ENCODE measurements around the gene GUCA1C. TPM values are rescaled to one million over a fixed set of nuclear protein-coding genes. Genes with fewer than 3 reads are reported as not detected.

The GUCA1C gene, protein sequence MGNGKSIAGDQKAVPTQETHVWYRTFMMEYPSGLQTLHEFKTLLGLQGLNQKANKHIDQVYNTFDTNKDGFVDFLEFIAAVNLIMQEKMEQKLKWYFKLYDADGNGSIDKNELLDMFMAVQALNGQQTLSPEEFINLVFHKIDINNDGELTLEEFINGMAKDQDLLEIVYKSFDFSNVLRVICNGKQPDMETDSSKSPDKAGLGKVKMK
- not detected for total RNA-seq
- polyA plus RNA-seq (ENCODE audit: insufficient read depth in 1 of 8, insufficient read length in 8 of 8, low replicate concordance in 1 of 8): not detected
- long read RNA-seq, donor 1: 0 reads
- long read RNA-seq, donor 2: 0 reads
- long read RNA-seq, donor 3: 0 reads
- long read RNA-seq, donor 4: 0 reads
- long read RNA-seq, donor 5: 0 reads
- long read RNA-seq, donor 6: 0 reads
- long read RNA-seq, donor 7: 0 reads
- long read RNA-seq, donor 8: 0 reads
- long read RNA-seq, donor 9: 0 reads
- long read RNA-seq, donor 10: 0 reads
- long read RNA-seq, donor 11: 0 reads

DNA sequence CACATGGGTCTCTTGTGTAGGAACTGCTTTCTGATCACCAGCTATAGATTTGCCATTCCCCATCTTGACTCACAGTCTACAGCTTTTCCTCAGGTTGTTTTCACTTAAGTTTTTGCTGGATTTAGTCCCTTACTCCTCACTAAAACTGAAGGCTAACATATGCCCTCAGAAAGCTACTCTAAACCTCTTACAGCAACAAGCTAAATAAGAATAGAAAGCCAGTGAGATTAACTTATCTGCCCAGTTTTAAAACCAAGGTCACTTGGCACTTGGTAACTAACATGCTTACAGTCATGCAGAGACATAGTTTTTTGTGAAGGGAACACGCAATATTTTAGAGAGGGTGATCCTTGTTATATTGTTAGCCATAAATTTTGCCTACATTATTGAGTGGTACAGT lies at the start of gene GUCA1C:
TSS of gene GUCA1C (minus strand) at position 180 of the 400 bp plus-strand sequence. CDS start at position 63, 117 bp downstream.
- H3K4me3 ChIP-seq (ENCODE audit: low read length): no peak within 1 kb of the TSS
- no CpG with 5 or more reads among the region's 1 CpG for WGBS (ENCODE audit: insufficient coverage)
- H3K27ac ChIP-seq (ENCODE audit: low read length): no peak within 1 kb of the TSS

DNA sequence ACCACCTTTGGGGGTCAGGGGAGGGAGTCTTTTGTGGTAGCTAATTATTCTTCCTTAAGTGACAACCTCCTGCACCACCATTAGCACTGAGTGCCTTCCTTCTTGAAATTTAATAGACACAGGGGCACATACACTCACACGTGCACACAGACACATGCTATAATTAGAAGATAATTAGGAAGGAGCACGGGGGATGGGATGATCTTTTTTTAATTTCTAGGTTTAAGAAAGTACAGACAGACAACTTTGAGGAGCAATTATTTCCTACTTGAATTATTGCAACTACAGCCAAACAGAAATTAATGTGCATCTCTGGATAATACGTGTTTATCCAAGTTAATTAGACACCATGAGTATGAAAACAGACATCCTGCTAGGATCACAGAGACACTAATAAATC lies 44.8 kb upstream of the GUCA1C start:
- H3K36me3 ChIP-seq (ENCODE audit: control insufficient read depth, insufficient read depth, low read length): no peaks in the 10 kb centered on the region
- DNase-seq: no peak
- H3K27ac ChIP-seq (ENCODE audit: low read length): no peak overlapping the region

More for the DNA sequence above, at the start of gene GUCA1C:
- no peak for DNase-seq
- Histone ChIP-seq H3K9me3 (replicated peaks; ENCODE audit: control insufficient read depth, low read depth, low read length) (no peaks in the 10 kb centered on the region), H3K36me3 (ENCODE audit: control insufficient read depth, insufficient read depth, low read length) (no peaks in the 10 kb centered on the region), H3K4me1 (ENCODE audit: control insufficient read depth, insufficient read depth, low read length) (no peaks in the 10 kb centered on the region), H3K27me3 (ENCODE audit: control insufficient read depth, insufficient read depth, low read length) (no peaks in the 10 kb centered on the region)

DNA sequence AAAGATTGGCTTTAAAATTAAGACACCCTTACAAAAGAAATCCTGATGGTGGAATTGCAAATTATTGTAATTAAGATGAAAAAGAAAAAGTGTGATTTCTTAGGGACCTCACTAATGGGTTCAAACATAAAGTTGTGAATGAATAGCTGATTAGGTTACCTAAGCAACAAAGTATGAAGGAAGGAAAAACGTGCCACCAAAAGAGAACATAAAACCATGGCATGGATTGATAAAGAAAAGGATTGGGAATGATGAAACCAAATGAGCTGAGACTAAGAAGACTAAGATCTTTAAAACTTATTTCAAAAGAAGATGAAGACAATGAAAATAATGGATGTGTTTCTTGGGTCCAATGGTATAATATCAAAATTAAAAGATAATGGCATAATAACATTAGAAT lies 32.2 kb upstream of the GUCA1C start:
- Histone ChIP-seq H3K9me3 (replicated peaks; ENCODE audit: control insufficient read depth, low read depth, low read length) (no peaks in the 10 kb centered on the region), H3K36me3 (ENCODE audit: control insufficient read depth, insufficient read depth, low read length) (no peaks in the 10 kb centered on the region), H3K4me3 (ENCODE audit: low read length) (no peak overlapping the region), H3K4me1 (ENCODE audit: control insufficient read depth, insufficient read depth, low read length) (no peaks in the 10 kb centered on the region), H3K27ac (ENCODE audit: low read length) (no peak overlapping the region), H3K27me3 (ENCODE audit: control insufficient read depth, insufficient read depth, low read length) (peaks cover 2% of the 10 kb centered on the region)
- DNase-seq: no peak
- WGBS (ENCODE audit: insufficient coverage): no CpG with 5 or more reads among the region's 1 CpG

More for the DNA sequence above, 44.8 kb upstream of the GUCA1C start:
- H3K9me3 ChIP-seq (replicated peaks; ENCODE audit: control insufficient read depth, low read depth, low read length): no peaks in the 10 kb centered on the region
- no peaks in the 10 kb centered on the region for H3K4me1 ChIP-seq (ENCODE audit: control insufficient read depth, insufficient read depth, low read length)
- WGBS (ENCODE audit: insufficient coverage): no CpG with 5 or more reads among the region's 3 CpGs
- no peak overlapping the region for H3K4me3 ChIP-seq (ENCODE audit: low read length)
- no peaks in the 10 kb centered on the region for H3K27me3 ChIP-seq (ENCODE audit: control insufficient read depth, insufficient read depth, low read length)

DNA sequence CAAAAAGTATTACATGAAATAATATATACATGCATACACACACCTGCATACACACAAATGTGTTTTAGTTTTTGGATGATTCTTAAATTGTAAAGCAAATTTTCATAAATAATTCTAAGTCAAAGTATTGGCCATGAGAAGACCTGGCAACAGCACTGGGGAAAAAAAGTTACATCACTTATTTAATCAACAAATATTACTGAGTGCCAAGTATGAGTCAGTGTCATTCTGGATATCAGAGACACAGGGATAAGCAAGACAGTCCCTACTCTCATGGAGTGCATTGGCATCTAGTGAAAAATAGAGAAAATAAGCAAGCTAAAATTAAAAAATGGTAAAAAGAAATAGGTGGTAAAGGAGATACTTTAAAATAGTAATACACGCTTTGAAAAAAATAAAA lies 29.4 kb upstream of the GUCA1C start:
- Histone ChIP-seq H3K4me1 (ENCODE audit: control insufficient read depth, insufficient read depth, low read length) (no peaks in the 10 kb centered on the region), H3K27ac (ENCODE audit: low read length) (no peak overlapping the region), H3K27me3 (ENCODE audit: control insufficient read depth, insufficient read depth, low read length) (peaks cover 2% of the 10 kb centered on the region), H3K36me3 (ENCODE audit: control insufficient read depth, insufficient read depth, low read length) (no peaks in the 10 kb centered on the region), H3K4me3 (ENCODE audit: low read length) (no peak overlapping the region), H3K9me3 (replicated peaks; ENCODE audit: control insufficient read depth, low read depth, low read length) (no peaks in the 10 kb centered on the region)
- 89% methylated on average over 1 of the region's 1 CpG for WGBS (ENCODE audit: insufficient coverage)
- no peak for DNase-seq

DNA sequence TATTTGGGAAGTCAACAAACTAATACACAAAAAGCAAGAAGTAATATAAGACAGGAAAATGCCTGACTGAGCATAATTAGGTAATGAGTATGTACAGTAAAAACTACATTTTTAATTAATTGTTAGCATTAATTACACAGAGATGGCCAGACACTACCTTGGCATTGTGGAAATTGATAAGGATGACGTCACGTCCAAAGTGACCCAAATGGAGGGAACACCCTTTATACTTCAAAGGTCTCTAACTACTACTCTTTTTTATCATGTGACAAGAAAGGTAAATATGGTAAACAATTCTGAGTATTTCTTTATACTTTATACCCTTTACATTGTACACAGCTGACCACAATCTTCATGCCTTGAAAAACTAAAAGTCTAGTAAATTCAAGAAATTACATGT lies 22.4 kb upstream of the GUCA1C start:
- Histone ChIP-seq H3K9me3 (replicated peaks; ENCODE audit: control insufficient read depth, low read depth, low read length) (no peaks in the 10 kb centered on the region), H3K27me3 (ENCODE audit: control insufficient read depth, insufficient read depth, low read length) (no peaks in the 10 kb centered on the region), H3K4me3 (ENCODE audit: low read length) (no peak overlapping the region), H3K36me3 (ENCODE audit: control insufficient read depth, insufficient read depth, low read length) (no peaks in the 10 kb centered on the region), H3K27ac (ENCODE audit: low read length) (no peak overlapping the region), H3K4me1 (ENCODE audit: control insufficient read depth, insufficient read depth, low read length) (no peaks in the 10 kb centered on the region)
- no peak for DNase-seq
- no CpG with 5 or more reads among the region's 2 CpGs for WGBS (ENCODE audit: insufficient coverage)

DNA sequence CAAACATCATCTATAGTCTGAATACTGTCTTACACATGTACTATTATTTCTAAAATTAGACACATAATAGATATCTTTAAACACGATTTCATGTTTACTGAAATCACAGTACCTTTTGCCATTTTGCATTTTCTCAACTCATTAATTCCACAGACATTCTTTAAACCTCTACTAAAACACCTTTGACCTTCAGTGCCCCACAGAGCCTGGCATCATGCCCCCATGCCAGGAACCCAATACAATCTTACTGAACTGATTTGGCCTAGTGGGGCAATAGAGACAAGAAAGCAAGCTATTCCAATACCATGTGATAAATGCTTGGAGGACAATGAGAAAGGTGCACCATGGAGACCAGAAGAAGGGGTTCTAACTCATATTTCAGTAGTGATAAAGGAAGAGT lies 19.3 kb upstream of the GUCA1C start:
- no peaks in the 10 kb centered on the region for H3K4me1 ChIP-seq (ENCODE audit: control insufficient read depth, insufficient read depth, low read length)
- no peaks in the 10 kb centered on the region for H3K27me3 ChIP-seq (ENCODE audit: control insufficient read depth, insufficient read depth, low read length)
- H3K27ac ChIP-seq (ENCODE audit: low read length): no peak overlapping the region
- H3K9me3 ChIP-seq (replicated peaks; ENCODE audit: control insufficient read depth, low read depth, low read length): no peaks in the 10 kb centered on the region
- DNase-seq: no peak
- WGBS (ENCODE audit: insufficient coverage): 100% methylated on average over 1 of the region's 1 CpG
- H3K36me3 ChIP-seq (ENCODE audit: control insufficient read depth, insufficient read depth, low read length): no peaks in the 10 kb centered on the region
- no peak overlapping the region for H3K4me3 ChIP-seq (ENCODE audit: low read length)

DNA sequence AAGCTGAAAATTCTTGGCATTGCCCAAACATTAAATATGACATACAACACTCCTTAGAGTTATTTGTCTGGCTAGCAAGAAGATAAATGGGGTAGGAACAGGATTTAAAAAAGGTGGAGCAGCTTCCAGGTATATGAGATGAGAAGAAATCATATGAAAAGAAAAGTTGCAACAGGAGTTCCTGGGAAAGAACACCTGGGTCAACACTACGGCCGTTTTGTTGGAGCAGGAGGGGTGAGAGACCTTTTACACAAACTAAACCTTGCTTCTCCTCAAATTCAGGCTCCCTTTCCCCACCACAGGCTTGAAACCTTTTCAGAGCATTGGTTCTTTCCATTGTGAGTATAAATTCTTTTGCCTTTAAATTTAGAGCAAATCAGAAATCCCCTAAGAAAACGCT lies 18.8 kb upstream of the GUCA1C start:
- Histone ChIP-seq H3K9me3 (replicated peaks; ENCODE audit: control insufficient read depth, low read depth, low read length) (no peaks in the 10 kb centered on the region), H3K27me3 (ENCODE audit: control insufficient read depth, insufficient read depth, low read length) (no peaks in the 10 kb centered on the region), H3K27ac (ENCODE audit: low read length) (no peak overlapping the region), H3K4me1 (ENCODE audit: control insufficient read depth, insufficient read depth, low read length) (no peaks in the 10 kb centered on the region), H3K4me3 (ENCODE audit: low read length) (no peak overlapping the region), H3K36me3 (ENCODE audit: control insufficient read depth, insufficient read depth, low read length) (no peaks in the 10 kb centered on the region)
- no peak for DNase-seq
- no CpG with 5 or more reads among the region's 3 CpGs for WGBS (ENCODE audit: insufficient coverage)

DNA sequence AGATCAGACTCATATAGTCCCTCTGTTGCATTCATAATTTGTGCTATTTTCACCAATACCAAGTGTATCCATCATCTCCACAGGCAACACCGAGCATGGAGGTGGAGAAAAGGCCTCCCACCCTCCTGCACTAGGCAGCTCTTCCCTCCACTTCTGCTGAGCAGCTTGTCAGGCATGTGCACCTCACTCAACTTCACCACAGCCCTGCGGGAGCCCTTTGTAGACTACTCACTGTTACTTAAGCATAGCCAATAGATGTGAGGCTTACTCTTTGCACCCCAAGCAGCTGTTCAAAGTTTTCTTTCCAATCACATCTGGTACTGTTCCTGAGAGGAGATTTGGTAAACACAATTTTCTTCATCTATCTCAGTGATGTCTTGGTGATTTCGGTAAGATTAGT lies 16.9 kb upstream of the GUCA1C start:
- Histone ChIP-seq H3K4me1 (ENCODE audit: control insufficient read depth, insufficient read depth, low read length) (no peaks in the 10 kb centered on the region), H3K27ac (ENCODE audit: low read length) (no peak overlapping the region), H3K9me3 (replicated peaks; ENCODE audit: control insufficient read depth, low read depth, low read length) (no peaks in the 10 kb centered on the region), H3K36me3 (ENCODE audit: control insufficient read depth, insufficient read depth, low read length) (no peaks in the 10 kb centered on the region), H3K27me3 (ENCODE audit: control insufficient read depth, insufficient read depth, low read length) (no peaks in the 10 kb centered on the region), H3K4me3 (ENCODE audit: low read length) (no peak overlapping the region)
- no peak for DNase-seq
- WGBS (ENCODE audit: insufficient coverage): 42% methylated on average over 2 of the region's 3 CpGs

DNA sequence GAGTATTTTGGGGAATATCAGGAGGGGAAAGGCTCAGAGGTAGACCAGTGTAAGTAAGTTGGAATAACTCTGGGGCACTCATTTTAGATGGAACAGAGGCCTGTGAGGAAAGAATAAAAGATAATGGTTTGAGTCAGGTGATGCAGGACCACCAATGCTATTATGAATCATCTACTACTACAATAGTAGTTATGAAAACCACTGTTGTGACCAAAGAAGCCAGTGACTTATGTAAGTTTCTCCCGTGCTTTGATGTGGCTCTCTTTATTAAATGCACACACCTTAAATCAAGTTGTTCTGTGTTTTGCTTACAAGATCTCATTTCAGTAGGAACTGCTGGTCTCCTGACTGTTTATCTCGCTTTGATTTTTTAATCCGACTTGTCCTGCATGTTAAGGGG lies 13.1 kb upstream of the GUCA1C start:
- Histone ChIP-seq H3K4me3 (ENCODE audit: low read length) (no peak overlapping the region), H3K27ac (ENCODE audit: low read length) (no peak overlapping the region), H3K4me1 (ENCODE audit: control insufficient read depth, insufficient read depth, low read length) (no peaks in the 10 kb centered on the region), H3K27me3 (ENCODE audit: control insufficient read depth, insufficient read depth, low read length) (no peaks in the 10 kb centered on the region), H3K9me3 (replicated peaks; ENCODE audit: control insufficient read depth, low read depth, low read length) (no peaks in the 10 kb centered on the region), H3K36me3 (ENCODE audit: control insufficient read depth, insufficient read depth, low read length) (no peaks in the 10 kb centered on the region)
- DNase-seq: no peak
- 80% methylated on average over 1 of the region's 3 CpGs for WGBS (ENCODE audit: insufficient coverage)

DNA sequence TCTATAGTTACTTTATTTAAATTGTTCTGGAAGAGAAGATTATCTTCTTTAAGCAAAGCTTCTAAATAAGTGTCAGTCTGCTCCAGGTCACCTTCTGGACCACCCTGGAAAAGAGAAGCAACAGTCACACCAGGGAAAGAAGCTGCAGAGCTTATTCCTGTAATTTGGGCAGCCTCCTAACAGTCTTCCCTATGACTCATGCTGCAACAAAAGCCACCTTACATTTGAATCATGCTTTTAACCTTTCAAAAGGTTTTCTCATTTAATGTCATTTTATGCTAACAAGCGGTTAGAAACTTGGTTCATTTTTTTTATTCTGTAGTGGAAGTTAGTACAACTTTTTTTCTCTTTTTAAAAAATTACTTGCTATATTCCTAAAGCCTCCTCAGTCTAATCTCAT lies 5.3 kb upstream of the GUCA1C start:
- Histone ChIP-seq H3K27me3 (ENCODE audit: control insufficient read depth, insufficient read depth, low read length) (no peaks in the 10 kb centered on the region), H3K4me3 (ENCODE audit: low read length) (no peak overlapping the region), H3K4me1 (ENCODE audit: control insufficient read depth, insufficient read depth, low read length) (no peaks in the 10 kb centered on the region), H3K9me3 (replicated peaks; ENCODE audit: control insufficient read depth, low read depth, low read length) (no peaks in the 10 kb centered on the region), H3K36me3 (ENCODE audit: control insufficient read depth, insufficient read depth, low read length) (no peaks in the 10 kb centered on the region), H3K27ac (ENCODE audit: low read length) (no peak overlapping the region)
- no peak for DNase-seq
- WGBS (ENCODE audit: insufficient coverage): no CpG with 5 or more reads among the region's 1 CpG

Data from muscle of leg (tissue), 16 donors.